ENCODE data around the gene NAB2.

NAB2 gene

DNA sequence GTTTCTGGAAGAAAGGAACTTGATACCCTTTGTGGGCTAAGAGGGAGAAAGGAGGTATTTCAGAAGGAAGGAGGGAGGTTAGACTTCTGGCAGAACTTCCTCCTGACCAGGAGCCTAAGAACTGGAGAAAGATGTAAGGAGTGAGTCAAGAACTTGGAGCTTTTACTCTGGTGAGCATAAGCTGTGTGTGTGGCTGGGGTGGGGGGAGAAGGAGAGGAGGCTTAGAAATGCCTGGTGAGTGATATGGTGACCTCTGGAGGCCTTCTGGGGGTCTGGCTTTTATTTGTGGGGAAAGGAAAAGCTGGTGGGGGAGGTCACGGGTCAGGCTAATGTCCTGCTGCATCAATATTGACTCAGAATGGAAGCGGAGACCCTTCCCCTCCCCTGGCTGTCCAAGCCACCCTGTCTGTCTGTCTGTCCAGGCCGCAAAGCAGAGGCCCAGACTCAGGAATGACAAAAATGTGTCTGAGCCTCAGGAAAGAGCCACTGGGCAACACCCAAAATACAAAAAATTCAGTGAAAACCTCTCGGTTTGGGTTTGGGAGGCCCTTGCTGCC lies 44.2 kb downstream of the NAB2 start:
- no peak for DNase-seq (ENCODE audit: low read depth in 2 of 2)

DNA sequence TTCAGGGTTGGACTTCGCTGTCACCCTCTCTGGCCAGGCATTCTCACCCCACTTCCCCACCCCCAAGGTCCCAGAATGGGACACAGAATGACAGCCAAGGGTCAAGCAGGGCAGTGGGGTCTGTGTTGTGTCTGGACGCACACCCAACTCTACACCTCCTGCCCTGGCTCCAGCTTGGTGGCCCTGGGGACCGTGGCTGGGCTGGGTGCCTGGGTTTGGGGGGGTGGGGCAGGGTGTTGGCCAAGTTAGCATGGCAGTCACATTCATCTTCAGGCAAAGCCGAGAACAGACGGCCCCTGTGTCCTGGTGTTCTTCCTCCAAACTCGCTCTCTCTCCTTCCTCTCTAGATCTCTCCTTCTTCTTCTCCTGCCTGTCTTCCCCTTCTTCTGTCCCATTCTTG lies 45.0 kb downstream of the NAB2 start:
- no peak for DNase-seq (ENCODE audit: low read depth in 2 of 2)

DNA sequence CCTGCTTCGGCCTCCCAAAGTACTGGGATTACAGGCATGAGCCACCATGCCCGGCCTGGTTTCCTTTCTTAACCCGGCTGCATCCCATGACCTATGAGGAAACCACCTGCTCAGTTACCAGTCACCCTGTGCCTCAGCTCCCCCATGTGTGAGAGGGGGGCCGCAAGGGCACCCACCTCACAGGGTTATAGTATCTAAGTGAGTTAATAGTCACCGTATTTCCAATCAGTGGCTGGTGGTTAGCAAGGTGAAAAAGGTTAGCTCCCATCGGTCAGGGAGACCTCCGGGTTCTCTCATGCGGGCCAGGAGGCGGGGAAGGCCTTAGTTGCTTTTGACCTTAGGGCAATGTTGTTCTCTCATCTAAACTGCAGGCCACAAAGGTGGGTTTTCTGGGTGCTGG lies 46.0 kb downstream of the NAB2 start:
- DNase-seq (ENCODE audit: low read depth in 2 of 2): no peak

DNA sequence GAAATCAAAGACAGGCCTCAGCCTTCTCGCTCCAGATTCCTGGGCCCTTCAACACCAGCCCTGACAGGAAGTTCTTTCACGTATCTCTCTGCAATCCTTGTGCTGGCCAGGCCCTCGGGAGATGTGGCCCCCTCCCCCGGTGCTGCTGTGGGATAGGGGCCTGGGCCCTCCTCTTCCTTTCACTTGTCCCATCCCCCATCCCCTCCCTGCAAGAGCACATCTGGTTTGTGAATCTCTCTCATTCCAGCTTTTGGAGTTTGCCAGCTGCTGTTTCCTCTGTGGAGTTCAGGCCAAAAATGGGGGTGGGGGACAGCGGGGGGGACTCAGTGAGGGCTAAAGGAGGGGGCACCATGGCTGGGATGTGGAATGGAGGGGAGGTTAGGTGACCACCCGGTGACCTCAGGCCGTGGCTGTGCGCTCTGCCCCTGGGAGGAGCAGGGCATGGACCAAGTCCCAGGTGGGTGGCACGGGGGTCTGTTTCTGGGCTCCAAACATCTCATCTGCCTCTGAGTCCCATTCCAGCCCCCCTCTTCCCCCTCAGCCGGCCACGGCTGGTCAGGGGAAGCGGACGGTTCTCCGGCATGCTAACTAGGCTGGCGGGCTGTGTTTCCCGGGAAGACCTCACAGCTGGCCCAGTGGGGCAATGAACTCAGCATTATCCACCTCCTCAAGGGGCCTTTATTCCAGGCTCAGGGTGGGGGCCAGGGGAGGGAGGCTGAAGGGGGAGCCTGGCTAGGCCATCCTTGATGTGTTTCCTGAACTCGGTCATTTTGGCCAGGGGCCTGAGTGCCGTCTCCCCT lies 46.8 kb downstream of the NAB2 start:
- no peak for DNase-seq (ENCODE audit: low read depth in 2 of 2)

DNA sequence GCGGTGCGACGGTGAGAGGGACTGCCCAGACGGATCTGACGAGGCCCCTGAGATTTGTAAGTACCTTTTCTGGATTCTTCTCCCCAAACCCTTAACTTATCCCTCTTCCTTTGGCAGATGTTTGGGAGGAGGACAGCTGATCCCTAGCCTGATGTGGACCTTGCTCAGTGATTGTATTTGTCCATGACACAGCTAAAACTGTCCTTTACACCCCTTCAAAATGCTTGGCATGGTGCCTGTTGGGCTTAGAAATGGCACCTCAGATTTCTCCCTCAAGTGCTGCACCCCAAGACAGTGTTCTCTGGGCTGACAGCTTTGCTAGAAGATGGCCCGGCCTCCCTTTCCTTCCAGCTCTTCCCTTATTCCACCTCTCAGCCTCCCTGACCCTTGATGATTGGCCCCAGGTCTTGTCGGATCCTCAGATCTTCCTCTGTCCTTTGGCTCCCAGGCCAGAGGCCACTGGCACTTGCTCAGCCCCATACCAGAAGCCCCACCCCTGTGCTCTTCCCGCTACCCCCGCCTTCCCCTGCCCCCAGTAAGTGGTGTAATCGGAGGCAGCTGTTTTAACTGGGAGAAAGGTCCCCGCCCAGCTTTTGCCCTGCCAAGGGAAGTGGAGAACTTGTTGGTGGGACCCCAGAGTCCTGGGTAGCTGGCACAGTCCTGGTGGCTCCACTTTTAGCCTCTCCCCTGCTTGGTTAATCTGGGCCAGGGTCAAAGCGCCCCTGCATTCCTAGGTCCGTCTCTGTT lies 49.8 kb downstream of the NAB2 start:
- DNase-seq (ENCODE audit: low read depth in 2 of 2): no peak

DNA sequence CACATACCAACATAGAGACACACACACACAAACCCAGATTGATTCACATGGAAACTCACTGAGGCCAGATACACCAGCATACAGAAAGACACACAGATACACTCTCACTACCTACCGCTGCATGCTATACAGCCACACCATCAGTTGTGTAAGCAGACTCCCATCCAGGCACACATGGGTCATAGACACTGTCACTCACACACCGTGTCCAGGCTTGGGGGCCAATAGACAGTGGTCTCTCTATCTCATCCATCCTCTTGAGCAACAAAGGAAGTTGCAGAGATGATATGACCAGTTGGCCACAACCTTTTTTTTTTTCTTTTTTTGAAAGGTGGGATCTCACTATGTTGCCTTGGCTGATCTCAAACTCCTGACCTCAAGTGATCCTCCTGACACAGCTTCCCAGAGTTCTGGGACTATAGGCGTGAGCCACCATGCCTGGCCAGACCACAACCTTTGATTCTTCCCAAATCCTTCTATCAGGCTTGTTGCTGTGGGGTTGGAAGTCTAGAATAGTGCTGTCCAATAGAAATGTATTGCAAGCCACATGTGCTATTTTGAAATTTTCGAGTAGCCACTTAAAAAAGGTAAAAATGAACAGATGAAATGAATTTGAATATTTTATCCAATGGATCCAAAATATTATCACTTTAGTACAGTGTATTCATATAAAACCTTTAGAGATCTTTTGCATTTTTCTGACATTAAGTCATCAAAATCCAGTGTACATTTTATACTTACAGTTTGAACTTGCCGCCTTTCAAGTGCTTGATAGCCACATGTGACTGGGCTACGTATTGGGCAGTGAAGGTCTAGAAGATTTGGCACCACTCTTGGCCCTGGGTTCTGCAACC lies 51.1 kb downstream of the NAB2 start:
- DNase-seq (ENCODE audit: low read depth in 2 of 2): no peak

DNA sequence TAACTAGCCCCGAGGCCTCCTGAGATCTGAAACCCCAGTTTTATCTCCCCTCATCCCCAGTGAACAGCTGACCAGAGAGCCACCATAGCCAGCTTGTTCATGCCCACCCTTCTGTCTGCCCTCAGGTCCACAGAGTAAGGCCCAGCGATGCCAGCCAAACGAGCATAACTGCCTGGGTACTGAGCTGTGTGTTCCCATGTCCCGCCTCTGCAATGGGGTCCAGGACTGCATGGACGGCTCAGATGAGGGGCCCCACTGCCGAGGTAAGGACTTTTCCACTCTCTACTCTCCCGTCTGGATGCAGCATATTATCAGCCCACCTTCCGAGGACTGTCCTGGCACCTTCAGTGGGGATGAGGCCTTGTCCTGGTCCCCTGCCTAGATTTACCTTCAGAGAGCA lies 52.3 kb downstream of the NAB2 start:
- no peak for DNase-seq (ENCODE audit: low read depth in 2 of 2)

DNA sequence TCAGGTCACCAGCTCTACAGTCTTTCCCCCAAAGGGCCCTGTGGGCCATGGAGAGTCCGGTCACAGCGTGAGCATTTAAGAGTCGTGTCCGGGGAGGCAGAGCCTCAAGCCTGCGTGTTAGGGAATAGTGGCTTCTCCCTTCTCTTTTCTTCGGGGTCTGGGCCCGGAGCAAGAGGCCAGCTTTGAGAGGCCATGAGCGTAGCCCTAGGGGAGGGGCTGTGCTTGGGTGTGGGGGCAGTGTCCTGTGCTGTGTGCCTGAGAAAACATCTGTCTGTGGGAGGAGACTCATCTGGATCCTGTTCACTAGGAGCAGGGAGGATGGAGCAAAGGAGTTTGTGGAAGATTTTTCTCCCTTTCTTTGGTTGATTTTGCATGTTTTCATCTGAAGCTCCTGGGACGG lies 53.2 kb downstream of the NAB2 start:
- no peak for DNase-seq (ENCODE audit: low read depth in 2 of 2)

DNA sequence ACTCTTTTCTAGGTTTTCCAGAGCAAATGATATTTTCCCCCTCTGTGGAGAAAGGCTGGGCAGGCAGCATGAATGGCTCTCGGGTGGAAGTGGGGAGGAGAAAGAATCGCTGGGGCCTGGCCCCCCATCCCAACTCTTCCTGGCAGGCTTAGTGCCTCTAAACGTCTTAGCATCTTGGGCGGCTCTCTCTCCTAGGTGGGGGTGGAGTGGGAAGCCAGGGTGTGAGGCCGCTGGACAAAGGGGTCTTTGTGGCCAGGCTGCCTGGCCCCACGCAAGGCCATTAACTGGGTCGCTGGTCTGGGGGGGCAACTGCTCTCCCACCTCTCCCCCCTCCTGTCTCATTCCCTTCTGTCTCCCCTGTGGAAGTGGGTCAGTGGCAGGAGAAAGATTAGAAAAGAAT lies 53.8 kb downstream of the NAB2 start:
- DNase-seq (ENCODE audit: low read depth in 2 of 2): no peak

DNA sequence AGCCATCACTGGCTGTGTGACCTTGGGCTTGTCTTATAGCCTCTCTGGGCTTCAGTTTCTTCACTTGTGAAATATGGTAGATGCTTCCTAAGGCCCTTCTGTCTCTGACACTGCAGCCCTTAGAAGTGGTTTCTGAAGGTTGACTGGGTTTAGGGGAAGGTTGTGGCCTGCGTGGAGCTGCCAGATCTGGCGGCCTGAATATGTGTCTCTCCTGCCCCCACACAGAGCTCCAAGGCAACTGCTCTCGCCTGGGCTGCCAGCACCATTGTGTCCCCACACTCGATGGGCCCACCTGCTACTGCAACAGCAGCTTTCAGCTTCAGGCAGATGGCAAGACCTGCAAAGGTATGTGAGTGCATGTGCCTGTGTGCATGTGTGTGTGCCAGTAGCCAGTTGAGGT lies 54.5 kb downstream of the NAB2 start:
- DNase-seq (ENCODE audit: low read depth in 2 of 2): no peak
